PC-9 (cell line): ENCODE data around the gene DTNBP1. TPM values are rescaled to one million over a fixed set of nuclear protein-coding genes. Genes with fewer than 3 reads are reported as not detected.
"Not testable (repeated sequence)": the region's sequence is repeated elsewhere in the genome, so short reads cannot be mapped to it uniquely, and the experiment has no call there.

Experiments
- BruUV-seq: library from RNA; stranded (reverse); fragments of 400-500 nt; replicated peaks from 2 replicates; lab custom pipeline; 2021; lab: Mats Ljungman, UMichigan
- CTCF ChIA-PET: fragments of 300-600 bp; sonication (Branson Sonifier 250); formaldehyde crosslinking; loops from one replicate; lab custom pipeline; 2022; ENCODE audit warnings: antibody characterized with exemption; lab: Charles Lee
- POLR2A ChIA-PET: fragments of 300-600 bp; sonication (Branson Sonifier 250); formaldehyde crosslinking; loops from one replicate; lab custom pipeline; 2022; ENCODE audit warnings: antibody characterized with exemption; ENCODE audit not compliant: unreplicated experiment; lab: Charles Lee
- DNase-seq, 2 experiments: peaks; one replicate each; pipeline versions ENCODE4 v3.0.0 to v3.0.0-alpha.2; 2015 to 2022; ENCODE audit warnings: mixed read lengths in 1 of 2
- H2AFZ ChIP-seq: fragments of 200-600 bp; sonication (generic); 2 replicates; pipeline ENCODE4 v1.8.1; 2017; ENCODE audit warnings: antibody characterized with exemption
- H3F3A ChIP-seq: fragments of 200-600 bp; sonication (generic); 2 replicates; pipeline ENCODE4 v1.8.1; 2017; ENCODE audit warnings: antibody characterized with exemption, mild to moderate bottlenecking, low read depth; ENCODE audit not compliant: insufficient read depth
- H3K27ac ChIP-seq: fragments of 200-600 bp; sonication (generic); 2 replicates; pipeline ENCODE4 v1.6.1; 2016; ENCODE audit warnings: mixed run types
- H3K27me3 ChIP-seq: fragments of 200-600 bp; sonication (generic); 2 replicates; pipeline ENCODE4 v1.6.1; 2016; ENCODE audit warnings: low read depth, mixed run types; ENCODE audit not compliant: insufficient read depth
- H3K36me3 ChIP-seq: fragments of 200-600 bp; sonication (generic); 2 replicates; pipeline ENCODE4 v1.6.1; 2016; ENCODE audit warnings: low read depth, mixed run types
- H3K4me1 ChIP-seq: fragments of 200-600 bp; sonication (generic); replicated peaks from 2 replicates; pipeline ENCODE4 v1.6.1; 2016; ENCODE audit warnings: mixed run types; ENCODE audit not compliant: insufficient read depth
- H3K4me2 ChIP-seq: fragments of 200-600 bp; sonication (generic); 2 replicates; pipeline ENCODE4 v1.6.1; 2017; ENCODE audit warnings: mixed run types
- H3K4me3 ChIP-seq: fragments of 200-600 bp; sonication (generic); 2 replicates; pipeline ENCODE4 v1.6.1; 2016; ENCODE audit warnings: mixed run types
- H3K79me2 ChIP-seq: fragments of 200-600 bp; sonication (generic); 2 replicates; pipeline ENCODE4 v1.6.1; 2017; ENCODE audit warnings: low read depth, mixed run types
- H3K9me2 ChIP-seq: fragments of 200-600 bp; sonication (generic); 2 replicates; pipeline ENCODE4 v1.8.1; 2017; ENCODE audit warnings: mild to moderate bottlenecking; ENCODE audit not compliant: insufficient read depth
- H3K9me3 ChIP-seq: fragments of 200-600 bp; sonication (generic); 2 replicates; pipeline ENCODE4 v1.8.1; 2016; ENCODE audit warnings: low read depth; ENCODE audit not compliant: insufficient read depth
- H4K20me1 ChIP-seq: fragments of 200-600 bp; sonication (generic); 2 replicates; pipeline ENCODE4 v1.8.1; 2017; ENCODE audit not compliant: insufficient read depth
- CTCF ChIP-seq: fragments of 200-600 bp; sonication (generic); conservative IDR thresholded peaks from 2 replicates; pipeline ENCODE4 v1.6.1; 2017; ENCODE audit warnings: mixed run types, antibody characterized with exemption, mild to moderate bottlenecking, moderate library complexity
- EZH2 ChIP-seq: fragments of 200-600 bp; sonication (generic); IDR thresholded peaks from 2 replicates; pipeline ENCODE4 v1.8.0; 2017; ENCODE audit warnings: antibody characterized with exemption, low read depth
- intact Hi-C: fragments of 100-400 bp; cut with micrococcal nuclease; formaldehyde crosslinking; loops from one replicate; pipeline ENCODE4 v1.10.0; 2022; ENCODE audit not compliant: unreplicated experiment
- total RNA-seq: library from RNA; stranded (reverse); gene quantifications from 2 replicates; pipeline ENCODE4 v1.2.3, GENCODE V29; 2021

Gene DTNBP1
- total RNA-seq, 1 experiment from 2014 or later: 9.1 TPM

- CTCF ChIA-PET: no interaction called here
- Histone ChIP-seq H3K4me2 (no peak overlapping the region), H3K9me2 (no peaks in the 10 kb centered on the region), H3K36me3 (no peaks in the 10 kb centered on the region), H3K4me1 (no peaks in the 10 kb centered on the region), H2AFZ (no peak overlapping the region), H4K20me1 (no peaks in the 10 kb centered on the region), H3K4me3 (no peak overlapping the region), H3K27me3 (peaks cover 73% of the 10 kb centered on the region), H3F3A (no peaks in the 10 kb centered on the region), H3K79me2 (no peaks in the 10 kb centered on the region), H3K27ac (no peak overlapping the region), H3K9me3 (0 out of 2 replicates have a peak, but pooled peaks cover 4% of the 10 kb centered on the region)
- no peak for DNase-seq
- intact Hi-C loops: no loop called here
- BruUV-seq: no TSS peak
- TF ChIP-seq CTCF: no peak
- TF ChIP-seq EZH2: no peak
- POLR2A ChIA-PET: no interaction called here
These were observed 9.5 kb upstream of the DTNBP1 start for GRCh38 chr6:15672291-15672690.

- DNase-seq: no peak
- Histone ChIP-seq H3K9me2 (no peaks in the 10 kb centered on the region), H3K4me1 (no peaks in the 10 kb centered on the region), H3K79me2 (no peaks in the 10 kb centered on the region), H2AFZ (no peak overlapping the region), H3K36me3 (no peaks in the 10 kb centered on the region), H3K4me2 (no peak overlapping the region), H4K20me1 (no peaks in the 10 kb centered on the region), H3F3A (no peaks in the 10 kb centered on the region), H3K27ac (no peak overlapping the region), H3K9me3 (no peaks in the 10 kb centered on the region), H3K27me3 (peaks cover 58% of the 10 kb centered on the region), H3K4me3 (no peak overlapping the region)
- intact Hi-C loops: no loop called here
- no peak for TF ChIP-seq EZH2
- TF ChIP-seq CTCF: no peak
- POLR2A ChIA-PET: no interaction called here
- BruUV-seq: no TSS peak
- CTCF ChIA-PET: no interaction called here
These were observed 6.1 kb upstream of the DTNBP1 start for GRCh38 chr6:15668918-15669317.

DNA sequence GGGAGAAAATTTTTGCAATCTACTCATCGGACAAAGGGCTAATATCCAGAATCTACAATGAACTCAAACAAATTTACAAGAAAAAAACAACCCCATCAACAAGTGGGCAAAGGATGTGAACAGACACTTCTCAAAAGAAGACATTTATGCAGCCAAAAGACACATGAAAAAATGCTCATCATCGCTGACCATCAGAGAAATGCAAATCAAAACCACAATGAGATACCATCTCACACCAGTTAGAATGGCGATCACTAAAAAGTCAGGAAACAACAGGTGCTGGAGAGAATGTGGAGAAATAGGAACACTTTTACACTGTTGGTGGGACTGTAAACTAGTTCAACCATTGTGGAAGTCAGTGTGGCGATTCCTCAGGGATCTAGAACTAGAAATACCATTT, 4.1 kb upstream of the DTNBP1 start:
- H3K9me3 ChIP-seq, CTCF ChIA-PET, POLR2A ChIA-PET, H3K4me1 ChIP-seq, BruUV-seq, intact Hi-C loops, H3K9me2 ChIP-seq, H3F3A ChIP-seq, H3K4me3 ChIP-seq, DNase-seq, H3K4me2 ChIP-seq, H2AFZ ChIP-seq, H3K79me2 ChIP-seq, H3K27ac ChIP-seq, H4K20me1 ChIP-seq, H3K36me3 ChIP-seq: not testable (repeated sequence)
- peaks cover 39% of the 10 kb centered on the region for H3K27me3 ChIP-seq

GRCh38 chr6:15665237-15665636, 2.4 kb upstream of the DTNBP1 start:
- no peaks in the 10 kb centered on the region for H3K9me3 ChIP-seq
- H4K20me1 ChIP-seq: no peaks in the 10 kb centered on the region; the same call in 1 of the 2 replicates
- ChIA-PET POLR2A (no interaction called here), CTCF (no interaction called here)
- no peaks in the 10 kb centered on the region for H3F3A ChIP-seq
- no peaks in the 10 kb centered on the region; the same call in 1 of the 2 replicates for H3K4me1 ChIP-seq
- H3K27ac ChIP-seq: no peak overlapping the region
- no peaks in the 10 kb centered on the region for H3K9me2 ChIP-seq
- no peak for DNase-seq
- H3K4me2 ChIP-seq: no peak overlapping the region
- peaks cover 29% of the 10 kb centered on the region for H3K27me3 ChIP-seq
- intact Hi-C loops: no loop called here
- no TSS peak for BruUV-seq
- TF ChIP-seq EZH2: no peak
- no peaks in the 10 kb centered on the region for H3K36me3 ChIP-seq
- no peak overlapping the region for H3K4me3 ChIP-seq
- peaks cover 15% of the 10 kb centered on the region for H3K79me2 ChIP-seq
- no peak overlapping the region for H2AFZ ChIP-seq
